ENCODE measurements around the gene VCX3A.

The VCX3A gene

GRCh38 chrX:6505960-6506359 lies 29.0 kb downstream of the VCX3A start:
- Histone ChIP-seq H3K4me3 (ENCODE audit: severe bottlenecking) (no peak overlapping the region), H3K27me3 (ENCODE audit: insufficient read depth, poor library complexity, severe bottlenecking) (no peaks in the 10 kb centered on the region), H3K4me1 (ENCODE audit: insufficient read depth, poor library complexity, severe bottlenecking) (no peaks in the 10 kb centered on the region), H3K36me3 (ENCODE audit: low read depth) (no peaks in the 10 kb centered on the region), H3K27ac (ENCODE audit: poor library complexity, severe bottlenecking) (no peak overlapping the region), H3K9me3 (ENCODE audit: severe bottlenecking) (no peaks in the 10 kb centered on the region)
- no peak for DNase-seq (ENCODE audit: low spot score)
- ATAC-seq (ENCODE audit: low read depth): no peak
- no peak for TF ChIP-seq CTCF (IDR thresholded peaks at IDR 0.05; ENCODE audit: poor library complexity, severe bottlenecking)

GRCh38 chrX:6500719-6501118 lies 34.2 kb downstream of the VCX3A start:
- H3K9me3 ChIP-seq (ENCODE audit: severe bottlenecking): no peaks in the 10 kb centered on the region
- H3K36me3 ChIP-seq (ENCODE audit: low read depth): no peaks in the 10 kb centered on the region
- ATAC-seq (ENCODE audit: low read depth): no peak
- no peak overlapping the region for H3K27ac ChIP-seq (ENCODE audit: poor library complexity, severe bottlenecking)
- TF ChIP-seq CTCF (IDR thresholded peaks at IDR 0.05; ENCODE audit: poor library complexity, severe bottlenecking): no peak
- no peaks in the 10 kb centered on the region for H3K27me3 ChIP-seq (ENCODE audit: insufficient read depth, poor library complexity, severe bottlenecking)
- no peaks in the 10 kb centered on the region for H3K4me1 ChIP-seq (ENCODE audit: insufficient read depth, poor library complexity, severe bottlenecking)
- no peak for DNase-seq (ENCODE audit: low spot score)
- no peak overlapping the region for H3K4me3 ChIP-seq (ENCODE audit: severe bottlenecking)

- Histone ChIP-seq H3K9me3 (ENCODE audit: severe bottlenecking) (no peaks in the 10 kb centered on the region), H3K27me3 (ENCODE audit: insufficient read depth, poor library complexity, severe bottlenecking) (no peaks in the 10 kb centered on the region), H3K4me3 (ENCODE audit: severe bottlenecking) (no peak overlapping the region), H3K27ac (ENCODE audit: poor library complexity, severe bottlenecking) (no peak overlapping the region), H3K4me1 (ENCODE audit: insufficient read depth, poor library complexity, severe bottlenecking) (no peaks in the 10 kb centered on the region), H3K36me3 (ENCODE audit: low read depth) (no peaks in the 10 kb centered on the region)
- DNase-seq (ENCODE audit: low spot score): no peak
- no peak for TF ChIP-seq CTCF (IDR thresholded peaks at IDR 0.05; ENCODE audit: poor library complexity, severe bottlenecking)
- ATAC-seq (ENCODE audit: low read depth): no peak
Measured at GRCh38 chrX:6498324-6498723, 36.6 kb downstream of the VCX3A start.
